HepG2 (cell line): ENCODE results near the gene STAP2. TPM values are rescaled to one million over a fixed set of nuclear protein-coding genes. Genes with fewer than 3 reads are reported as not detected.
A peak's percentile ranks its signal among the peaks of the same experiment; 100 is the strongest.

ENCODE experiments used
- AGO2 ChIP-seq: fragments of 200-400 bp; formaldehyde crosslinking; optimal IDR thresholded peaks from 2 replicates; pipeline ENCODE3; 2017; ENCODE audit warnings: mild to moderate bottlenecking, low read depth, low read length, moderate library complexity
- ATAD3A ChIP-seq: sonication (generic); formaldehyde crosslinking; IDR thresholded peaks from 2 replicates; pipeline ENCODE4 v1.4.0; 2020; ENCODE audit warnings: missing genetic modification reagents
- ETV5 ChIP-seq: IDR thresholded peaks from 2 replicates; pipeline ENCODE4 v1.6.1; 2018; ENCODE audit warnings: missing biosample characterization, missing genetic modification reagents, inconsistent platforms, borderline replicate concordance
- HMGXB4 ChIP-seq, 2 experiments: sonication (generic) in 1 of 2; formaldehyde crosslinking in 1 of 2; IDR thresholded peaks; 2 replicates each; pipeline versions ENCODE4 v1.4.0 to v1.6.1; 2018 to 2020; ENCODE audit warnings: missing genetic modification reagents in 2 of 2, borderline replicate concordance in 1 of 2, low read depth in 1 of 2, mild to moderate bottlenecking in 1 of 2, missing biosample characterization in 1 of 2
- KDM4B ChIP-seq: sonication (generic); formaldehyde crosslinking; IDR thresholded peaks from 2 replicates; pipeline ENCODE4 v1.4.0; 2020; ENCODE audit warnings: missing genetic modification reagents
- MAFG ChIP-seq: sonication (generic); formaldehyde crosslinking; IDR thresholded peaks from 2 replicates; pipeline ENCODE4 v1.5.1; 2020; ENCODE audit warnings: mild to moderate bottlenecking, missing genetic modification reagents
- POGZ ChIP-seq: sonication (generic); formaldehyde crosslinking; IDR thresholded peaks from 2 replicates; pipeline ENCODE4 v1.4.0; 2020; ENCODE audit warnings: mild to moderate bottlenecking, missing genetic modification reagents
- RXRB ChIP-seq: IDR thresholded peaks from 2 replicates; pipeline ENCODE4 v1.6.1; 2016; ENCODE audit warnings: borderline replicate concordance, missing genetic modification reagents, missing compliant biosample characterization
- SMC3 ChIP-seq: IDR thresholded peaks from 2 replicates; pipeline ENCODE4 v1.6.1; 2011; ENCODE audit warnings: low read length, improper control_type of control experiment
- SP2 ChIP-seq: sonication (generic); formaldehyde crosslinking; IDR thresholded peaks from 2 replicates; pipeline ENCODE4 v1.5.1; 2020; ENCODE audit warnings: mild to moderate bottlenecking, missing genetic modification reagents
- SRSF9 ChIP-seq: fragments of 200-400 bp; formaldehyde crosslinking; IDR thresholded peaks from 2 replicates; pipeline ENCODE4 v1.6.1; 2018; ENCODE audit warnings: borderline replicate concordance, mild to moderate bottlenecking, low read depth, low read length; ENCODE audit not compliant: insufficient read depth, poor library complexity, severe bottlenecking
- TFE3 ChIP-seq: IDR thresholded peaks from 2 replicates; pipeline ENCODE4 v1.6.1; 2016
- TRIM22 ChIP-seq: fragments of 450-650 bp; IDR thresholded peaks from 2 replicates; pipeline ENCODE4 v1.6.1; 2017
- ZC3H4 ChIP-seq: sonication (generic); formaldehyde crosslinking; IDR thresholded peaks from 2 replicates; pipeline ENCODE4 v1.4.0; 2020; ENCODE audit warnings: missing genetic modification reagents, borderline replicate concordance
- ZKSCAN8 ChIP-seq: IDR thresholded peaks from 2 replicates; pipeline ENCODE4 v1.6.1; 2016; ENCODE audit warnings: borderline replicate concordance, missing genetic modification reagents, missing compliant biosample characterization
- ZNF10 ChIP-seq: sonication (generic); formaldehyde crosslinking; IDR thresholded peaks from 2 replicates; pipeline ENCODE4 v1.4.0; 2020; ENCODE audit warnings: mild to moderate bottlenecking, low read depth, missing genetic modification reagents, borderline replicate concordance
- ZNF619 ChIP-seq: sonication (generic); formaldehyde crosslinking; IDR thresholded peaks from 2 replicates; pipeline ENCODE4 v1.4.0; 2020; ENCODE audit warnings: mild to moderate bottlenecking, missing genetic modification reagents
- ZNF709 ChIP-seq: sonication (generic); formaldehyde crosslinking; IDR thresholded peaks from 2 replicates; pipeline ENCODE4 v1.5.0; 2020; ENCODE audit warnings: mild to moderate bottlenecking, missing genetic modification reagents
- ZNF816 ChIP-seq: sonication (generic); formaldehyde crosslinking; IDR thresholded peaks from 2 replicates; pipeline ENCODE4 v1.8.0; 2022; ENCODE audit warnings: missing genetic modification reagents, mild to moderate bottlenecking, borderline replicate concordance
- polyA plus RNA-seq, 8 experiments: library from polyadenylated mRNA; depleted of rRNA in 3 of 8; stranded (reverse) in 7 of 8; unstranded in 1 of 8; fragments of >200 nt; fragmentation: Illumina TruSeq in 4 of 8; extraction: Trizol in 4 of 8; gene quantifications; 2 replicates each; pipeline versions ENCODE4 v1.2.1 to v1.2.3, GENCODE V29; 2011 to 2016; ENCODE audit warnings: low read depth in 4 of 8, missing spikeins in 1 of 8, mixed read lengths in 1 of 8; ENCODE audit not compliant: insufficient read depth in 1 of 8
- total RNA-seq, 5 experiments: library from RNA; depleted of rRNA; stranded (reverse); fragments of >200 nt; fragmentation: Illumina TruSeq; extraction: Trizol; gene quantifications; 2 replicates each; pipeline ENCODE4 v1.2.3, GENCODE V29; 2016; ENCODE audit warnings: low read depth in 1 of 5
- TF ChIP-seq, protein P1 (sequence below): sonication (generic); formaldehyde crosslinking; IDR thresholded peaks from 2 replicates; pipeline ENCODE4 v1.8.0; 2022; ENCODE audit warnings: mild to moderate bottlenecking, missing genetic modification reagents, moderate library complexity
- TF ChIP-seq, protein P2 (sequence below): sonication (generic); formaldehyde crosslinking; IDR thresholded peaks from 2 replicates; pipeline ENCODE4 v1.5.0; 2020; ENCODE audit warnings: missing genetic modification reagents, mild to moderate bottlenecking, borderline replicate concordance

Gene STAP2
- total and polyA plus RNA-seq, 2 of the 13 experiments (the other 11 are each of a cell fraction or from before 2014, with no cell fraction given): 39.0 to 43.7 TPM

GRCh38 chr19:4297901-4298809 lies 40.5 kb downstream of the STAP2 start (continued):
- peak in 1 of 2 experiments; percentile 40; a peak in 1 of 4 replicates for TF ChIP-seq HMGXB4 (CRISPR knock-in tag; IDR thresholded peaks at IDR 0.05; ENCODE audit: borderline replicate concordance in 1 of 2, low read depth in 1 of 2)
- TF ChIP-seq MAFG: no peak
- 0 out of 2 replicates have a peak, but pooled peaks have one; percentile 15 for TF ChIP-seq SP2 (CRISPR knock-in tag)
- no peak for TF ChIP-seq ZNF619
- no peak for TF ChIP-seq ZNF10
- TF ChIP-seq AGO2: no peak
- TF ChIP-seq ATAD3A (CRISPR knock-in tag): no peak
- TF ChIP-seq, protein P1, sequence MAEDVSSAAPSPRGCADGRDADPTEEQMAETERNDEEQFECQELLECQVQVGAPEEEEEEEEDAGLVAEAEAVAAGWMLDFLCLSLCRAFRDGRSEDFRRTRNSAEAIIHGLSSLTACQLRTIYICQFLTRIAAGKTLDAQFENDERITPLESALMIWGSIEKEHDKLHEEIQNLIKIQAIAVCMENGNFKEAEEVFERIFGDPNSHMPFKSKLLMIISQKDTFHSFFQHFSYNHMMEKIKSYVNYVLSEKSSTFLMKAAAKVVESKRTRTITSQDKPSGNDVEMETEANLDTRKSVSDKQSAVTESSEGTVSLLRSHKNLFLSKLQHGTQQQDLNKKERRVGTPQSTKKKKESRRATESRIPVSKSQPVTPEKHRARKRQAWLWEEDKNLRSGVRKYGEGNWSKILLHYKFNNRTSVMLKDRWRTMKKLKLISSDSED (CRISPR knock-in tag): 0 out of 2 replicates have a peak, but pooled peaks have one; percentile 48
- TF ChIP-seq ZNF709 (CRISPR knock-in tag): no peak
- TF ChIP-seq ZC3H4: no peak
- no peak for TF ChIP-seq POGZ
- TF ChIP-seq SMC3: peak; percentile 16; the same call in 1 of the 2 replicates
- TF ChIP-seq SRSF9: no peak
- no peak for TF ChIP-seq KDM4B (CRISPR knock-in tag)
- no peak for TF ChIP-seq TRIM22
- TF ChIP-seq, protein P2, sequence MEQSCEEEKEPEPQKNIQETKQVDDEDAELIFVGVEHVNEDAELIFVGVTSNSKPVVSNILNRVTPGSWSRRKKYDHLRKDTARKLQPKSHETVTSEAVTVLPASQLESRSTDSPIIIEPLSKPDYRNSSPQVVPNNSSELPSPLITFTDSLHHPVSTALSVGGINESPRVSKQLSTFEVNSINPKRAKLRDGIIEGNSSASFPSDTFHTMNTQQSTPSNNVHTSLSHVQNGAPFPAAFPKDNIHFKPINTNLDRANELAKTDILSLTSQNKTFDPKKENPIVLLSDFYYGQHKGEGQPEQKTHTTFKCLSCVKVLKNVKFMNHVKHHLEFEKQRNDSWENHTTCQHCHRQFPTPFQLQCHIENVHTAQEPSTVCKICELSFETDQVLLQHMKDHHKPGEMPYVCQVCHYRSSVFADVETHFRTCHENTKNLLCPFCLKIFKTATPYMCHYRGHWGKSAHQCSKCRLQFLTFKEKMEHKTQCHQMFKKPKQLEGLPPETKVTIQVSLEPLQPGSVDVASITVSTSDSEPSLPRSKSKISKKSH (CRISPR knock-in tag): peak; percentile 43; the same call in 1 of the 2 replicates
- no peak for TF ChIP-seq TFE3 (CRISPR knock-in tag)
- TF ChIP-seq ETV5 (CRISPR knock-in tag): no peak
- peak; percentile 24; the same call in 1 of the 2 replicates for TF ChIP-seq RXRB (CRISPR knock-in tag)
- TF ChIP-seq ZKSCAN8 (CRISPR knock-in tag): no peak
- TF ChIP-seq ZNF816: no peak
